Spleen (tissue), 7 donors: ENCODE data around the gene TMEM245.

Source experiments
- CTCF ChIP-seq, 11 experiments: fragments of 200-600 bp in 7 of 11; fragments of 450-650 bp in 4 of 11; sonication (generic) in 4 of 11; IDR thresholded peaks in 8 of 11; conservative IDR thresholded peaks in 3 of 11; 1 replicate in 7 of 11; 2 replicates in 4 of 11; pipeline versions ENCODE4 v1.4.0 to v1.8.0; 2016 to 2021; ENCODE audit warnings: antibody characterized with exemption in 11 of 11, inconsistent platforms in 4 of 11, mild to moderate bottlenecking in 1 of 11
- POLR2AphosphoS5 ChIP-seq, 3 donors: sonication (generic); formaldehyde crosslinking; IDR thresholded peaks; one replicate each; pipeline ENCODE4 v1.5.1; 2017; ENCODE audit warnings: antibody characterized with exemption in 3 of 3
- donor health status: DM: no; HTN: no; CAD: no; lungs with moderate emphysema.
- donor health status: DM: no; HTN: no; CAD: no.
- donor health status: DM: no; HTN: no; CAD: no.

DNA sequence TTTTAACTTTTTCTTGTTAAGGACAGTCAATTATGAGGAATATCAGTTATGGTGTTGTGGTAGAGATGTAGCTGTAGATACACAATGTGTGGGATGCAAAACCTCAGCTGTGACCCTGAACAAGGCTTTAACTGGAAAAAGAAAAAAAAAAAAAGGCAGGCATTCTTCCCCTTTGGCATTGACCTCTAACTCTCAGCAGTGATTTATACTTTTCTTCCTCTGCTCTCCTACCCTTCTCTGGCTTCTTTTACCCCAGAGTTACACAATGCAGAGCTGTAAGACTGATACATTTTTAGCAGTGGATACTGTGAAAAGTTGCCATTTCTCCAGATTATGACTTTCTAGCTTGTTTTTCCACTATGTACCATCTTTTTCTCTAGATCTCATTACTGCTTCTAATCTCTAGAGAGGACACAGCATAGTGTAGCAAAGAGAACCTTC, 108.5 kb downstream of the TMEM245 start:
- TF ChIP-seq CTCF (IDR thresholded peaks at IDR 0.05 in 8 of 11, conservative IDR thresholded peaks at IDR 0.05 in 3 of 11): no peak
- no peak for TF ChIP-seq POLR2AphosphoS5 (IDR thresholded peaks at IDR 0.05)
